Measurements from ENCODE around the gene DAD1. TPM values are rescaled to one million over a fixed set of nuclear protein-coding genes. Genes with fewer than 3 reads are reported as not detected.

DAD1 gene
- 141 and 360 TPM in 2 replicates for total RNA-seq

GRCh38 chr14:22589096-22589839, at the start of gene DAD1:
DAD1 (minus strand) TSS chr14:22589224; CDS start chr14:22589157, 67 bp downstream.

GRCh38 chr14:22598099-22598895, 9.3 kb upstream of the DAD1 start, which contains the start of gene ABHD4:
ABHD4 (plus strand) TSS chr14:22598300; CDS start chr14:22598307, 7 bp downstream.

Small RNAs within 50 kb of the gene (small RNA-seq; reads per million reads assigned to genes)
- gene TRAJ1, result not detected
- gene TRAJ10, result not detected
- gene TRAJ11, result not detected
- not detected for gene TRAJ12
- not detected for gene TRAJ13
- gene TRAJ14, result not detected
- not detected for gene TRAJ16
- gene TRAJ17, result not detected
- gene TRAJ18, result not detected
- not detected for gene TRAJ19
- gene TRAJ2, result not detected
- not detected for gene TRAJ20
- gene TRAJ21, result not detected
- not detected for gene TRAJ22
- gene TRAJ23, result not detected
- gene TRAJ24, result not detected
- not detected for gene TRAJ25
- gene TRAJ26, result not detected
- gene TRAJ27, result not detected
- gene TRAJ28, result not detected
- gene TRAJ3, result not detected
- not detected for gene TRAJ4
- not detected for gene TRAJ5
- gene TRAJ6, result not detected
- gene TRAJ7, result not detected
- gene TRAJ8, result not detected
- gene TRAJ9, result not detected

Other genes starting within 250 kb of the DAD1 start
- gene ABHD4, start 9.1 kb upstream of the DAD1 start, total RNA-seq, result 13.0 and 18.1 TPM in 2 replicates
- not detected in 2 replicates for gene OR6J1, start 55.1 kb upstream of the DAD1 start, total RNA-seq
- gene OXA1L, start 177.5 kb upstream of the DAD1 start, total RNA-seq, result 52.7 and 69.9 TPM in 2 replicates
- gene SLC7A7, start 226.2 kb upstream of the DAD1 start, total RNA-seq, result 3.5 and 28.5 TPM in 2 replicates
- 36.9 and 64.4 TPM in 2 replicates for gene MRPL52, start 240.7 kb upstream of the DAD1 start, total RNA-seq
- 92.7 and 162 TPM in 2 replicates for gene MMP14, start 247.4 kb upstream of the DAD1 start, total RNA-seq